Measurements from ENCODE around the gene SLC6A11.

The SLC6A11 gene

GRCh38 chr3:10942690-10943205 lies 126.7 kb downstream of the SLC6A11 start:
- no peak for TF ChIP-seq CTCF (conservative IDR thresholded peaks at IDR 0.05; ENCODE audit: low read length)
- DNase-seq (ENCODE audit: low read depth) = no peak
- H3K4me3 ChIP-seq (ENCODE audit: low read length) = no peak overlapping the region

GRCh38 chr3:10944866-10945265 lies 128.8 kb downstream of the SLC6A11 start:
- DNase-seq (ENCODE audit: low read depth) = no peak
- no peak for TF ChIP-seq CTCF (conservative IDR thresholded peaks at IDR 0.05; ENCODE audit: low read length)

GRCh38 chr3:10945683-10946287 lies 129.8 kb downstream of the SLC6A11 start:
- peak; percentile 71 for TF ChIP-seq CTCF (conservative IDR thresholded peaks at IDR 0.05; ENCODE audit: low read length)
- H3K4me3 ChIP-seq (ENCODE audit: low read length) = no peak overlapping the region
- DNase-seq (ENCODE audit: low read depth) = peak; percentile 22

More at GRCh38 chr3:10944866-10945265, 128.8 kb downstream of the SLC6A11 start:
- H3K4me3 ChIP-seq (ENCODE audit: low read length) = no peak overlapping the region

- TF ChIP-seq CTCF (conservative IDR thresholded peaks at IDR 0.05; ENCODE audit: low read length) = no peak
Measured at GRCh38 chr3:10946526-10946925, 130.5 kb downstream of the SLC6A11 start.

GRCh38 chr3:10948326-10948725 lies 132.3 kb downstream of the SLC6A11 start:
- no peak for DNase-seq (ENCODE audit: low read depth)

More at GRCh38 chr3:10946526-10946925, 130.5 kb downstream of the SLC6A11 start:
- no peak overlapping the region for H3K4me3 ChIP-seq (ENCODE audit: low read length)
- DNase-seq (ENCODE audit: low read depth) = no peak

GRCh38 chr3:10949197-10949596 lies 133.2 kb downstream of the SLC6A11 start:
- no peak overlapping the region for H3K4me3 ChIP-seq (ENCODE audit: low read length)
- DNase-seq (ENCODE audit: low read depth) = no peak
- TF ChIP-seq CTCF (conservative IDR thresholded peaks at IDR 0.05; ENCODE audit: low read length) = no peak

More at GRCh38 chr3:10948326-10948725, 132.3 kb downstream of the SLC6A11 start:
- TF ChIP-seq CTCF (conservative IDR thresholded peaks at IDR 0.05; ENCODE audit: low read length) = no peak
- no peak overlapping the region for H3K4me3 ChIP-seq (ENCODE audit: low read length)

All from AG10803 (cell line).